ENCODE measurements around the gene CHMP1A. TPM values are rescaled to one million over a fixed set of nuclear protein-coding genes. Genes with fewer than 3 reads are reported as not detected.
A peak's percentile ranks its signal among the peaks of the same experiment; 100 is the strongest.

The CHMP1A gene
- total RNA-seq, 1 experiment from 2014 or later = 158 TPM

DNA sequence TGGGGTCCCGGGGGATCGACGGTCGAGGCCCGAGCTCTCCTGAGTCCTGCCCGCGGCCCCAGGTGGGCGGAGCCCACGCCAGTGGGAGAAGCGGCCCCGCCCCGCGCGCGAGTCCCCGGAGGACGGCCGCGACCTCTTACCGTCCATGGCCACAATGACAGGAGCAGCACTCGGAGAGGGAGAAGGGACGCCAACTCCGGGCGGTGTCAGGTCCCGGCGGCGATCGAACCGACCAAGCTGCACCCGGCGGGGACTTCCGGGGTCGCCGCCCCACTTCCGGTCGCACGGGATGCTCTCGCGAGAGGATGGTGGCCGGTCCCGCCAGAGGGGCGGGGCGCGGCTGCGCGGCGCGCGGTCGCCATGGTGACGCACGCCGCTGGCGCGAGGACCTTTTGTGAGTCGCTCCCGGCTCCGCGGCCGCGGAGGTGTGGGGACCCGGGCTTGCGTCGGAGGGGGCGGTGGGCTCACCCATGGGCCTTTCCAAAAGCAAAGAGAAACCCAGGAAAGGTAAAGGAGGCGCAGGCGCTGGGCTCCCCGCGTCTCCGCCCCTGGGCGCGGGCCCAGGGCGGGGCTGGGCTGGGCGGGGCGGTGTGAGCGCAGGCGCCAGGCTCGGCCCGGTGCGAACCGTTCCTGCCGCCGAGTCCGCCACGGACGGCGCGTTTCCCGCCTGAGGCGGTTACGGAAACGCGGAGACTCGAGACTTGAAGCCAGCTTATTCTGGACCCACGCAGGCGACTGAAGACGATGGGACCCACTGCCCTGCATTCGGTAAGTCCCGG, at the start of gene CHMP1A, which contains the start of gene SPATA33 (continued):
- TF ChIP-seq YY1 (IDR thresholded peaks at IDR 0.05; ENCODE audit: extremely low read depth, insufficient replicate concordance, low read depth, low read length) (peak; percentile 69), EZH2 (IDR thresholded peaks at IDR 0.05) (no peak), ZFX (IDR thresholded peaks at IDR 0.05) (peak; percentile 44; the same call in 1 of the 2 replicates), POLR2AphosphoS5 (IDR thresholded peaks at IDR 0.05; ENCODE audit: low read depth, low read length) (peak; percentile 79), CEBPB (IDR thresholded peaks at IDR 0.05; ENCODE audit: low read depth) (no peak), TCF7L2 (IDR thresholded peaks at IDR 0.05; ENCODE audit: borderline replicate concordance, extremely low read depth, insufficient read depth, insufficient read length) (peak; percentile 16)

DNA sequence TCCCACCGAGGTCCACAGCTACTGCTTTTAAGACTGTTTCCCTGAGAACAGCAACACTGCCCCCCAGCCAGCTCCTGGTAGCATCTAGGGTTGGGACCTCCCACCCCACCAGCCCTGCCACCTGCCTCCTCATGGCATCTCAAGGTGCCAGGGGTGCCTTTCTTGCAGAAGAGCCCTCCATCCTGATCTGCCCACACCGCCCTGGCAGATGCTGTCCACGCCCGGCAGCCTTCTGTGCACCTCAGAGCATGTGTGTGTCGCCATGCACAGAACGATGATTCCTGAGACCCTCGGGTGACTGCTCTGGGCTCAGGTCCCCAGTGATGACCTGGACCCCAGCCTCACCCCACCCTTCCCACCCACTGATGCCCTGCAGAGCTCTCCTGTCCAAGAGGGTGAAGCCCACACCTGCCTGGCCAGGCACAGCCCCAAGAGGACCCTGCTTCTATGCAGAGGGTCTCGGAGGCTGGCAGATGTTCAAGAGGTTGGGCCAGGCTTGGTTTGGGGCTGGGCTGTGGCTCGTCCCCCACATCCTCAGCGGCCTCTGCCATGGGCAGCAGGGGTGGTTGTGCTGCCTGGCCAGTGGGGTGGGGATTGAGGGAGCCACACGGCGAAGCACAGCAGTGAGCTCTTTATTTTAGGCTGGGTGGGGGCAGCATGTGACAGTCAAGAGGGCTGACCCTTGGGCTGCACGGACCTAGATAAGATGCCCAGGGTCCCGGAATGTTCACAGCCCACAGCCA, 49.2 kb upstream of the CHMP1A start:
- no peaks in the 10 kb centered on the region for H3K9me2 ChIP-seq (ENCODE audit: insufficient read depth)
- H3K27ac ChIP-seq (ENCODE audit: low read depth, low read length) = peak overlapping the region; percentile 37; the same call in 1 of the 2 replicates
- H3K9me3 ChIP-seq (ENCODE audit: control insufficient read depth in 1 of 2, insufficient read depth in 1 of 2, low read depth in 1 of 2, low read length in 2 of 2) = no peaks in the 10 kb centered on the region
- DNase-seq (ENCODE audit: low read depth, low spot score) (no peak), ATAC-seq (no peak)
- POLR2A ChIA-PET = interaction anchor here (0.9 to 2.4 kb wide), 8 partner anchors 7 to 216 kb away, joined by 3 to 8 read pairs (median 4); partner anchors contain the start of genes CDK10, TCF25 and VPS9D1
- no peaks in the 10 kb centered on the region for H4K20me1 ChIP-seq (ENCODE audit: insufficient read depth)
- no peak for TF ChIP-seq ZNF274 (IDR thresholded peaks at IDR 0.05; ENCODE audit: low read depth, low read length)
- no peak for TF ChIP-seq EGR1 (IDR thresholded peaks at IDR 0.05; ENCODE audit: low read depth)
- TF ChIP-seq, protein P1, sequence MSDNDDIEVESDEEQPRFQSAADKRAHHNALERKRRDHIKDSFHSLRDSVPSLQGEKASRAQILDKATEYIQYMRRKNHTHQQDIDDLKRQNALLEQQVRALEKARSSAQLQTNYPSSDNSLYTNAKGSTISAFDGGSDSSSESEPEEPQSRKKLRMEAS (IDR thresholded peaks at IDR 0.05) = no peak
- TF ChIP-seq CBX3 (IDR thresholded peaks at IDR 0.05; ENCODE audit: low read depth) = no peak
- no peak for TF ChIP-seq SRF (IDR thresholded peaks at IDR 0.05; ENCODE audit: low read depth)
- no peak for TF ChIP-seq POLR2AphosphoS5 (IDR thresholded peaks at IDR 0.05; ENCODE audit: low read depth, low read length)
- no peak for TF ChIP-seq ELF1 (IDR thresholded peaks at IDR 0.05; ENCODE audit: borderline replicate concordance, low read depth)
- TF ChIP-seq, protein P2, sequence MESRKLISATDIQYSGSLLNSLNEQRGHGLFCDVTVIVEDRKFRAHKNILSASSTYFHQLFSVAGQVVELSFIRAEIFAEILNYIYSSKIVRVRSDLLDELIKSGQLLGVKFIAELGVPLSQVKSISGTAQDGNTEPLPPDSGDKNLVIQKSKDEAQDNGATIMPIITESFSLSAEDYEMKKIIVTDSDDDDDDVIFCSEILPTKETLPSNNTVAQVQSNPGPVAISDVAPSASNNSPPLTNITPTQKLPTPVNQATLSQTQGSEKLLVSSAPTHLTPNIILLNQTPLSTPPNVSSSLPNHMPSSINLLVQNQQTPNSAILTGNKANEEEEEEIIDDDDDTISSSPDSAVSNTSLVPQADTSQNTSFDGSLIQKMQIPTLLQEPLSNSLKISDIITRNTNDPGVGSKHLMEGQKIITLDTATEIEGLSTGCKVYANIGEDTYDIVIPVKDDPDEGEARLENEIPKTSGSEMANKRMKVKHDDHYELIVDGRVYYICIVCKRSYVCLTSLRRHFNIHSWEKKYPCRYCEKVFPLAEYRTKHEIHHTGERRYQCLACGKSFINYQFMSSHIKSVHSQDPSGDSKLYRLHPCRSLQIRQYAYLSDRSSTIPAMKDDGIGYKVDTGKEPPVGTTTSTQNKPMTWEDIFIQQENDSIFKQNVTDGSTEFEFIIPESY (IDR thresholded peaks at IDR 0.05; ENCODE audit: extremely low read depth, insufficient replicate concordance, low read length) = no peak
- no peak for TF ChIP-seq EZH2 (IDR thresholded peaks at IDR 0.05)
- no peak for TF ChIP-seq YY1 (IDR thresholded peaks at IDR 0.05; ENCODE audit: extremely low read depth, insufficient replicate concordance, low read depth, low read length)
- peak overlapping the region; percentile 71 for H3K4me2 ChIP-seq (ENCODE audit: low read length)
- no peak overlapping the region for H2AFZ ChIP-seq (ENCODE audit: low read depth, low read length, poor library complexity, severe bottlenecking)
- intact Hi-C loops (cut with micrococcal nuclease) = loop anchor here (1.0 to 2.0 kb wide), 2 partner anchors 87 to 154 kb away; no protein-coding TSS in a partner anchor
- RAD21 ChIA-PET (ENCODE audit: low non-redundant PET in 1 of 2, low total read pairs in 2 of 2, uncharacterized antibody in 2 of 2, unreplicated experiment in 2 of 2) = interaction anchor here (0.6 to 1.2 kb wide), 5 partner anchors 44 to 314 kb away, joined by 3 to 4 read pairs (median 3); partner anchors contain the start of gene TCF25 (in 2 of the 2)
- no TSS peak for BruUV-seq (replicated peaks)
- H3K36me3 ChIP-seq (ENCODE audit: control insufficient read depth in 1 of 2, insufficient read depth in 2 of 2, low read length in 2 of 2) = no peaks in the 10 kb centered on the region
- H3K9ac ChIP-seq (ENCODE audit: low read length) = peak overlapping the region; percentile 41
- CTCF ChIA-PET = interaction anchor here (0.6 to 2.3 kb wide), 18 partner anchors 8 to 969 kb away, joined by 3 to 27 read pairs (median 4); partner anchors contain the start of genes CDK10, TCF25 and VPS9D1
- H3K4me1 ChIP-seq (ENCODE audit: control insufficient read depth in 1 of 2, insufficient read depth in 2 of 2, low read length in 2 of 2) = peaks cover 10 to 24% of the 10 kb centered on the region in 2 experiments; a peak in 3 of 4 replicates
- H3K79me2 ChIP-seq (ENCODE audit: insufficient read depth, low read length) = peaks cover under 1% of the 10 kb centered on the region; the same call in 1 of the 2 replicates
- no peaks in the 10 kb centered on the region for H3K27me3 ChIP-seq (ENCODE audit: insufficient read depth, low read length)
- peak overlapping the region; percentile 36 to 37; a peak in 3 of 4 replicates for H3K4me3 ChIP-seq (replicated peaks in 1 of 2; ENCODE audit: low read depth in 1 of 2, low read length in 2 of 2)

Measured in HCT116 (cell line).